Right hindlimb (tissue), 1 donor: Measurements from ENCODE around the gene KAZN.

Experiments used
- DNase-seq: peaks from one replicate; pipeline ENCODE4 v3.0.0-alpha.2; 2018

Gene KAZN

DNA sequence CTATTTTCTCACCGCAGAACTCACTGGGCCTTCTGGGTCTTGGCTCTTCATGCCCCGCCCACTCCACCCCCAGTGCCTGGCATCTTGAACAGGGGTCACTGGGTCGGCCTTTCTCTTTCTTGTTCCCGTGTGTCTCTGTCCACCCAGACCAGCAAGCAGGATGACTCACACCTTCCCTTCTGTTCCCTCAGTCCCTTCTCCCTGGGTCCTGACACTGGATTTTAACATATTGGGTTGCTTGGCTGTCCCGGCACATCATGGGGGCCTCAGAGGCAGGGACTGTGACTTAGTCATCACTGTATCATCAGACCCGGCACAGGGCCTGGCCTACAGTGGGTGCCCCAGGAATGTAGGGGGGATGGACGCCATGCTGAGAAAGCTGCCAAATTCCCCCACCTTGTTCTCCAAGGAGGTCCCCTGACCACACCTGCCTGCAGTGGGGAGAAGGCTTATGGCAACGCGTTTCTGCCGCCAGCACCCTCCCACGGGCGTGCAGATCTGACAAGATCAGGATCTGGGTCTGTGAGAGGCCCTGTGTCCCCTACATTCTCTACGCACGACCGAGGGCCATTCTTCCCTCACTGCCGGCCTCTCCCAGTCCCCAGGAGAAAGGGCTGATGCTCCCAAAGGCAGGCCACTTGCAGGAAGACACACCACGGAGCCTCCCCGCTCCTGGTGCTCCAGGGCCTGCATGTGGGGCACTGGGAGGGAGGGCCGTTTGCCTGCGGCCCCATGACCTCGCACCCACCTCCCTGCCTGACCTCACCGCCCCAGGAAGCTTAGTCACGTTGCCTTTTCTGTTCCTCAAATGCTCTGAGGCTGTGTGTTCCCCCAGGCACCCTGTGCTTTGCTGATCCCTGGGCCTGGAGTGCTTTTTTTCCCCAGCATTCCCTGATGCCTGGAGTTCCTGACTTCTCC lies 397.9 kb downstream of the KAZN start:
- DNase-seq = no peak

DNA sequence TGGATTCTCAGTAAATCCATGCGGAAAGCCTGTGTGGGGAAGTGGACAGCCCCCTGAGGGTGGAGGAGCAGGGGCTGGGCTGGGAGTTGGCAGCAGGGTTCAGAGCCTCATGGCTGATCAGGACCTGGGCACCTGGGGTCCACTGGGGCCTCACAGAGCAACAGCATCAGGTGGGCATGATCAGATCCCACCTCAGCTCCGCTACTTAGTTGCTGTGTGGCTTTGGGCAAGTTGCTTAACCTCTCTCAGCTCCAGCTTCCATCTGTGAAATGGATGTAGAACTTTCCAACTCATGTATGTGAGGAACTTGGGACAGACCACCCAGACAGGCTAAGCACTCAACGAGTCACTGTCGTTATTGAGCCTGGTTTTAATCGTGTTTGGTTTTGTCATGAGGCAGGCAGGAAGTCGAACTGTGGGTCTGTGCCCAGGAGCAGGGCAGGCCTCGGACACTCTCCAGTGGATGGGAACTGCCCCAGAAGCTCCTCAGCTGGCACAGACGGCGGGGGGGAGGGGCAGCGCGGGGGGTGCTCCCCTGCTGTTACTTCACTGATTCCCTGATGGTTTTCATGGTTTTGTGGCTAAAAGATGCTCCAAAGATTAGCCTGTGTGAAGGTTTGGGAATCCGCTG lies 399.3 kb downstream of the KAZN start:
- no peak for DNase-seq

DNA sequence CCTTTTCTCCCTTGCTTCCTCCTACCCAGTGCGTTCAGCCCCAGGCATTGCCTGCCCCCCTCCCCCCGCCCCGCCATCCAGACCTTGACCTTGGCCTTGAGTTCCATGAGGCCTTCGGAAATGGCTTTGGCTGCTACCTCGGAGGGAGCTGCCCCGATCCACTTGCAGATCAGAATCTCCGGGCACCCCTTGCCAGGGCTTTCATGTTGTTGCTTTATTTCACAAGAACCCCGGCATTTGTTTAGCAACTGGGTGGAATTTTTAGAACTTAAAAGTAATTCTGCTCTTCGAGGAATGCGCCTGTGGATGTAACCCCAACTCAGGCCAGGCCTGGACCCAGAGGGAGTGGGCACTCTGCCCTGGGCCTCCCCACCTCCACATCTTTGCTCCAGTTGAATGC lies 401.0 kb downstream of the KAZN start:
- no peak for DNase-seq

DNA sequence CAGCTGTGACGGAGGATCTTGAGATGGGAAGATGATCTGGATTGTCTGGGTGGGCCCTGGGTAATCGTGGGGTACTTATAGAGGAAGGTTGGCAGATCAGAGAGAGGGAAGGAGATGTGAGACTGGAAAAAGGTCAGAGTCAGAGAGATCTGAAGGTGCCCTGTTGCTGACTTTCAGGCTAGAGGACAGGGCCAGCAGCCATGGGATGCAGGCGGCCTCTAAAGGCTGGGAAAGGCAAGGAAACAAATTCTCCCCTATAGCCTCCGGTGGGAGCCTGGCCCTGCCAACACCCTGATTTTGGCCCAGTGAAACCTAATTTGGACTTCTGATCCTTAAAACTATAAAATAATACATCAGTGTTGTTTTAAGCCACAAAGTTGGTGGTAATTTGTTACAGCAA lies 401.5 kb downstream of the KAZN start:
- DNase-seq = no peak

DNA sequence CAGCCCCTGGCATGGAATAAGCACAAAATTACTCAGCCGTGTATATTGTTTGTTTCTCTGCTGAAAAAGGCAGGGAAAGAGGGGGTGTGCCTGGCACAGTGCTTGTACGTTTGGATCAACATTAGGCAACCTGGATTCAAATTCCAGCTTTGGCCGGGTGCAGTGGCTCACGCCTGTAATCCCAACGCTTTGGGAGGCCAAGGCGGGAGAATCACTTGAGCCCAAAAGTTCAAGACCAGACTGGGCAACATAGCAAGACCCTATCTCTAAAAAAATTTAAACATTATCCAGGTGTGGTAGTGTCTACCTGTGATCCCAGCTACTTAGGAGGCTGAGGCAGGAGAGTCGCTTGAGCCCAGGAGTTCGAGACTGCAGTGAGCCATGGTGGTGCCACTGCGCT lies 402.2 kb downstream of the KAZN start:
- DNase-seq = no peak

DNA sequence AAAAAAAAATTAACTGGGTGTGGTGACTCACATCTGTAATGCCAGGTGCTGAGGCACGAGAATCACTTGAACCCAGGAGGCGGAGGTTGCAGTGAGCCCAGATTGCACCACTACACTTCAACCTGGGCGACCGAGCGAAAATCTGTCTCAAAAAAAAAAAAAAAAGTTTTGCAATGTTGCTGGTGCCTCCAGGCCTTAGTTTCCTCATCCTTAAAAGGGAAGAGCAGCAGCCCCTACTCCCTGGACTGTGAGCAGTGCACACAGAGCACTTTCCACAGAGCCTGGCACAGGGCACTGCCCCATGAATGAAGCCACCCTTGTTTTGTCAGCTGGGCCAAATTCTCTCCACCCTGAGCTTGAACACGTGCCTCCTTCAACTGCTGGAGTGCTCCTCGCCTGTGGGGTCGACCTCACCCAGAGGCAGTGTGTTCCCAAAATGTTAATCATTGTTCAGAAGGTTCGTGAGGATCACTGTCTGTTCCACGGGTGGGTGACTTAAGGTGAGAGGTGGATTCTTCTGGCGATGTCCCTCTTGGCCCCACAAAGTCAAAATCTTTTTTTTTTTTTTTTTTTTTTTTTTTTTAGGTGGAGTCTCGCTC lies 402.9 kb downstream of the KAZN start:
- DNase-seq = no peak

DNA sequence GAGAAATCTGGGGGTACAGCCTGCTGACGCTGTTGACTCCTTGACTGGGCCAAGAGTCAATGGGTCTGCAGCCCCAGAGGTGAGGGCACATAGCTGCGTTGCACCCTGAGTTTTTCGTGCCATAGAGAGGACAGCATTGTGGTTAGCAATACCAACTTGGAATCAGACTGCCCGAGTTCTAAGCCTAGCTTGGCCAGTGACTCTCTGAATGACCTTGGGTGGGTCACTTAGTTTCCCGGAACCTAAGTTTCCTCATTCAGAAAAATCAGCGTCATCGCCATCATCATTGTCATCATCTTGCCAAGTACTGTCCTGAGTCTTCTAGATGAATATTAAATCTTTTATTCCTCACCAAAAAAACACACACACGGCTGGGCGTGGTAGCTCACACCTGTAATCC lies 403.8 kb downstream of the KAZN start:
- no peak for DNase-seq

DNA sequence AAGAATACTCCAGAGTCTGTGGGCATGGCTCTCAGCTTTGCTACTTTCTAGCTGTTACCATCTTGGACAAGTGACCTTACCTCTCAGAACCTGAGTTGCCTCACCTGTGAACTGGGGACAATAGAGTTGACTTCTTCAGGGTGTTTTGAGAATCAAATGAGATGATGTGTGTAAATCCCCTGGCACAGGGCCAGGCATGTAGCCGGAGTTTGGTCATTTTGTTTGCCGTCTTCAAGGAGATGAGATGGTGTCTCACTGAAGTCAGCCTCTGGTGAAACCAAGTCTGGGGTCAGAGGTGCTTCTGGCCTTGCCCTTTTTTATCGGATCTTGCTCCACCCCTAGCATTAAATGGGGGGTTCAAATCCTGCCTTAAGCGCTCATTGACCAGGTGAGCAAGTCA lies 405.9 kb downstream of the KAZN start:
- no peak for DNase-seq

DNA sequence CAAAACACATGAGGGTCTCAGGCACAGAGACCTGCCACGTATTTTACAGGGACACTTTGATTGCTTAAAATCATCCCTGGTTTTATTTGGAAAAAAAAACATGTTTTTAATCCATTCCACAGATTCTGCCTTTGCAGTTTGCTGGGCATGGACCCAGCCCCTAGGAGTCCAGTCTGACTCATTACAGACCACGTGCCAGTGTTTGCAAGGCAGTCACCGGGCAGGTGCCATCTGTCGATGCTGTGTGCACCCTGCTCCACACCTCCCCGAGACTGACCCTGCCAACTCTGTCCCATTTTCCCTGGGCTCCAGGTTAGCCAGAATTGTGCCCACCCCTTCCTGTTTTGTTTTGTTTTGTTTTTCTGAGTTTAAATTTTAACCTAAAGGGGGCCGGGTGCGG lies 406.6 kb downstream of the KAZN start:
- no peak for DNase-seq

DNA sequence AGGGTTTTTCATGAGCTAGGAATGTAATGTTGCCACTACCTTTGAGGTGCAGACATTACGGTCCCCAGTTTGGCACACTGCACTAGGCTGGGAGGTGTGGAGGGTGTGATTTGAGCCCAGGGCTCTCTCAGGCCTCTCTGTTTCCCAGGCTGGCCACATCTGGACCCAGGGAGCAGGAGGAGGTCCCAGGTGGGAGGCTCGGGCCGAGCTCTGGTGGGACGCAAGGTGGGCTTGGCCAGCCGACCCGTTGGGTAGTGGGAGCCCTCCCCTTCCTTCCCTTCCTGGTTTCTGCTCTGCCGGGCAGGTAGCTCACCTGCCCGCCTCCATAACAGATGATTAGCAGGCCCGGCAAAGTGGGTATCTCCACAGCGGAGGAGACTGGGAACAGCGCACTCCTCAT lies 408.9 kb downstream of the KAZN start:
- DNase-seq = no peak

DNA sequence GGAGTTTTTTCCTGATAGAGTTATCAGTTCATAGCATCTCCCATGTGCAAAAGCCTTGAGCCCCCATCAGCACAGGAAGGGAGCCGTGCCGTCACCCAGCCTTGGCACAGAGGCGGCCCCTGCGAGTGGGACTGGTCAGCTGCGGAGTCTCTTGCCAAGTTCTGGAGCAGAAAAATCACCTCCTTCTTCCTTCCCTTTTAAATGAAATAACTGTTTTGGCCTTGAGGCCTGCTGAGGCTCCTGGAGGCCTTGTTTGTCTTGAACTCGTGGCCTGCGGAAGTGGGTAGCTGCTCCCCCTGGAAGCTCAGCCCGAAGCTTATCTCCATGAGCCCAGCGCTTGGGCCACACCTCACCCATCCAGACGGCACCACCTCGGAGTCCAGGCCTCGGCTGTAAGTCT lies 409.4 kb downstream of the KAZN start:
- DNase-seq = no peak

DNA sequence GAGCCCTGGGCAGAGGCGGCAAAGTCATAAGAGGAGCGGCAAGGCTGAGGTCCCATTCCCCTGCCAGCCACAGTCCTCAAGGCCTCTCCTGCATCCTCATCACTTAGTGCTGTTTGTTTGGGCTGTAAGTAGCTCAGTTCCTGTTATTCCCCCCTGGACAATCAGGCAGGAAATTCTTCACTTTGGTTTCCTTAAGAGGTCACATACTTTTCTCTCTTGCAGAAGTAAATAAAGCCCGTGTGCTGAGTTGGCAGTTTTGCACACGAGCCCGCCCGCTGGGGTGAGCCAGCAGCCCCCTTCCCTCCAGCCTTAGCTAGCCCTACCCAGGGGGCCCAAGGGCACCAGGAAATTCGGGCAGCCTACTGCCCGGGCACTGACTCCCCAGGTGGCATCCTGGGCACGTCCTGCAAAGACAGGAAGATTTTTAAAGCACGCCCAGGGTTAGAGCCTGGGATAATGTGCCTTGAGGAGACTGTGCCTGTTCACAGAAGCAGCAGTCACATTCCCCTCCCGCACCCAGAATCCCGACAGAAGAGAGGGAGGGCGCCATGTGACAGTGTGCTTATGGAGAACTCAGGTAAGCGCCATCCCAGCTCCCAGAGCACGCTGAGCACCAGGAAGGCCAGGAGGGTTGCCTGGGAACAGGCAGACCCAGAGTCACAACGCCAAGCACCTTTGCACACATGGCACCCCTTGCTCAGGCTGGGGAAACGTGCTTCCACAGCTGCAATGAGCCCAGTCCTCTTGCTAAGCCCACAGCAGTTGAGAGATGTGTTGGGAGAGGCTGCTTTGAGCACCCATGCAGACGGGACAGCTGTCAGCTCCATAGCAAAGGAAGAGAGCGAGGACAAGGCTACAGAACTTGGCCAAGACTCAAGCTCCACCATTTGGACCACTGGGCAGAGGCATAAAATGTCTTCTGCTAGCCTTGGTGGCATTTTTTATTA lies 410.6 kb downstream of the KAZN start:
- no peak for DNase-seq

DNA sequence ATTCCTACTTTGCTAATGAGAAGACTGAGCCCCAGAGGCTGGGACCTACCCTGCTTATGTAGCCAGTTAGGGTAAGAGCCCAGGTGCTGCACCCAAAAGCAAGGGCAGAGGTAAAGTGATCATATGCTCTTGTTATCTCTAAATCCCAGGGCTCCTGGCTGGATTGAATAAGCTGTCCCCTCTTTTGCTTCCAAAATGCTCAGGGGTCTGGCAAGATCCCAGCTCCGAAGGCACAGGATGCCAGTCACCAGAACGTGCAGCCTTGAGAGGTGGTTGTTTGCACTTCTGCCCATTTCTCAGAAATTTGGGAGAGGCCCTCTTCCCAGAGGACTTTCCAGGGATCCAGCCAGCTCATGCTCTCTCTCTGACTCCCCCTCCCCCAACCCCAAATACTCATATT lies 412.7 kb downstream of the KAZN start:
- no peak for DNase-seq

DNA sequence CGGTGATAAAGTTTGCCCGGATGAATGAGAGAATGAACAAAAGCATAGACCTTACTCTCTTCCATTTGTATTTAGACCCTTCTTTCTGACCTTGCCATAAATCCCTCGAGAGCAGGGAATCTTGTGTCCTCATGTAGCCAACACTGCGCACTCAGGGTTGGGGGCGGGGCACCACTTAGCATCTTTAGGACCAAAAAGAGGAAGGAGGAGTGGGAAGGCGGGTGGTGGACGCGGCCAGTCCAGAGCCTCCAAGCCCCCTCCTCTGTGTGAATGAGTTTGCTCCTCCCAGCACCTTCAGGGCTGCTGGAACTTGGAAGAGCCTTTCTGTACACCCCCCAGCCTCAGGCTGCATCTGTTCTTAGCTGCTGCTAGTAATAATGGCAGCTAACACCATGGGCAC lies 413.2 kb downstream of the KAZN start:
- no peak for DNase-seq

DNA sequence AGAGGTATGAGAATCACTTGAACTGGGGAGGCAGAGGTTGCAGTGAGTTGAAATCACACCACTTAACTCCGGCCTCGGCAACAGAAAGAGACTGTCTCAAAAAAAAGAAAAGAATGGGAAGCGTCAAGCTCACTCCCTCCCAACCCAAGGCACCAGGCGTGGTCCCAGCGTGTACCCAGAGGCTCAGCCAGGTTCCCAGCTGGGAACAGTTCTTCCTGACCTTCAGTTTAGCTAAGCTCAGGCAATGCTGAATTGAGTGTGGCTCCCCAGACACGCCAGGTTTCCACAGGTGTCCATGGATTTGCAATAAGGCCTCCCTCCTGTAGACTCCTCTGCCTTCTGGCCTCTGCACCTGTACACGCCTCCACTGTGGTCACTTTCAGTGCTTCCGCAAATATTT lies 414.3 kb downstream of the KAZN start:
- DNase-seq = no peak

DNA sequence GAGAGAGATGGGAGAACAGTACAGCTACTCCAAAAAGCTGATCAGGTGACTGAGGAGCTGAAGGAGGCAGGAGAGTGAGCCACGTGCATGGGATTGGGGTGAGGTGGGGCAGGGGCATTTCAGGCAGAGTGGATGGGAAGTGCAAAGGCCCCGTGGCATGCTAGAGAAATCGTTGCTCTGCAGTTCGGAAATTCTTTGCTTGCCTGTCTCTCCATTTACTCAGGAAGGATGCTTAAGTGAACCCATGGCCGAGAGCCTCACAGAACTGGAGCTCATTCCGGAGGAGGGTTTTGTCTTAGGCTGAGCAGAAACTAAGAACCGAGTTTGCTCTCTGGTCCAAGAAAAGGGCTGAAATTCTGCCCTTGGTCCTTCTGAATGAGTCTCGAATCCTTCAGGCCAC lies 415.3 kb downstream of the KAZN start:
- no peak for DNase-seq

DNA sequence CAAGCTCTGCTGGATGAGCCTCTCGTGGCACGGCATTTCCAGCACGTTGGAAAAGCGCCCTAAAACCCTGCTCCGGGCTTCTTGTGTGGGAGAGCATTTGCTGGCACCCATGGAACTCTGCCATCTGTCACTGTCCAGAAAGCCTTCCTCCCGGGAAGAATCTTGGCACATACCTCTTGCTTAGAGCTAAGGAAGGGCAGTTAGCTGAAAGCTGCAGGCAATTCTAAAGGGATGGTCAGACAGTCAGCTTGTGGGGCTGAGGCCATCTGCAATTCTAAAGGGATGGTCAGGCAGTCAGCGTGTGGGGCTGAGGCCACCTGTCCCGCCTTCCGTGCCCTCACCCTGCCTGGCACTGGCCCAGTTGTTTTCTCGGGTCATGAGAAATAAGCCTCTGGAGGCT lies 416.0 kb downstream of the KAZN start:
- DNase-seq = no peak

DNA sequence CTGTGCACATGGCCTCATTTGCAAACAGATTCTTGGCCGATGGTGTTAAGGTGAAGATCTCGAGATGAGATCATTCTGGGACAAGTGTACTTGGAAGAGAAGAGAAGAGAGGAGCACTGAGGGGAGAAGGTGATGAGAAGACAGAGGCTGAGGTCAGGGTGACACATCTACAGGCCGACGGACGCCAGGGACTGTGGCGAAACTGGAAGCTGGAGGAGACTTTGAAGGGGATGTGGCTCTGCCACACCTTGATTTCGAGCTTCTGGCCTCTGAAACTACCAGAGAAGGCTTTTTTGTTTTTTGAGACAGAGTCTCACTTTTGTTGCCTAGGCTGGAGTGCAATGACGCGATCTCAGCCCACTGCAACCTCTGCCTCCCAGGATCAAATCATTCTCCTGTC lies 417.5 kb downstream of the KAZN start:
- DNase-seq = no peak

DNA sequence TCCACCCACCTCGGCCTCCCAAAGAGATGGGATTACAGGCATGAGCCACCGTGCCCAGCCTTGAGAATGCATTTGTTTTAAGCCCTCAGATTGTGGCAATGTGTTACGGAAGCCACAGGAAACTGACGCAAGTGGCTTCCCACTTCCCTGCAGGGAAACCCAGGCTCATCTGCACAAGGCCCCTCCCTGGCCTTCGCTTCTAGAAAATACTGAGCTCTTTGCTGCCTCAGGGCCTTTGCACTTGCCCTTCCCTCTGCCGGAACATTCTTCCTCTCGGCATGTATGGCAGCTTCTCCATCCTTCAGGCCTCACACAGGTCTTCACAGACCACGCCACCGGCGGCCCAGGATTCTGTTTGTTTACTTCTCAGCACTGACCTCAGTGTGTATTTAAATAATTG lies 418.0 kb downstream of the KAZN start:
- DNase-seq = no peak

DNA sequence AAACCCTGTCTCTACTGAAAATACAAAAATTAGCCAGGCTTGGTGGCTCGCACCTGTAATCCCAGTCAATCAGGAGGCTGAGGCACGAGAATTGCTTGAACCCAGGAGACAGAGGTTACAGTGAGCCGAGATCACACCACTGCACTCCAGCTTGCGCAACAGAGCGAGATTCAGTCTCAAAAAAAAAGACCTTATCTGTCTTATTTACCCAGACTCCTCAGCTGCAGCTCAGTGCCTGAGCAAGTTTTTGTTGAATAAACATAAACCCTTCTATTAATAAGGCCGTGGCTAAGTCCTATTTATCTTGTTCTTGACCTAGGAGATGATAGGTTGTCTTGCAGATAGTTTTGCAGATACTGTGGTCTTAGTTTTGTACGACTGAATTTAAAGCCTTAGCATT lies 418.6 kb downstream of the KAZN start:
- DNase-seq = no peak

DNA sequence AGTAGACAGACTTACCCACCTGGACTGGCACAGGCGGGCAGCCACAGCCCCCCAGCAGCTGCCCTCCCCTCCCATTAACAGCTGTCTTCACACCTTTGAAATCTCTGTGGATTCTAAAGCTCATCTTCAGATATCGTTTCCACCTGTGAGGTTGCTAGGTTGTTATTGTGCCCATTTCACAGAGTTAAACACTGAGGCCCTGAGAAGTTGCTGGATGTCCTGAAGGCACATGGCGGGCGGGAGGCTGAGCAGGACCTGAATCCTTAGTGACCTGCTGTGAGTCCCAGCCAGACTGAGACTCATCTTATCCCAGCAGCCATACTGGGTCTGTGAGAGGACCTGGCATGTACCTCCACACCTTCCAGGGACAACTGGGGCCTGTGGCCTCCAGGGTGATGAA lies 420.3 kb downstream of the KAZN start:
- no peak for DNase-seq

DNA sequence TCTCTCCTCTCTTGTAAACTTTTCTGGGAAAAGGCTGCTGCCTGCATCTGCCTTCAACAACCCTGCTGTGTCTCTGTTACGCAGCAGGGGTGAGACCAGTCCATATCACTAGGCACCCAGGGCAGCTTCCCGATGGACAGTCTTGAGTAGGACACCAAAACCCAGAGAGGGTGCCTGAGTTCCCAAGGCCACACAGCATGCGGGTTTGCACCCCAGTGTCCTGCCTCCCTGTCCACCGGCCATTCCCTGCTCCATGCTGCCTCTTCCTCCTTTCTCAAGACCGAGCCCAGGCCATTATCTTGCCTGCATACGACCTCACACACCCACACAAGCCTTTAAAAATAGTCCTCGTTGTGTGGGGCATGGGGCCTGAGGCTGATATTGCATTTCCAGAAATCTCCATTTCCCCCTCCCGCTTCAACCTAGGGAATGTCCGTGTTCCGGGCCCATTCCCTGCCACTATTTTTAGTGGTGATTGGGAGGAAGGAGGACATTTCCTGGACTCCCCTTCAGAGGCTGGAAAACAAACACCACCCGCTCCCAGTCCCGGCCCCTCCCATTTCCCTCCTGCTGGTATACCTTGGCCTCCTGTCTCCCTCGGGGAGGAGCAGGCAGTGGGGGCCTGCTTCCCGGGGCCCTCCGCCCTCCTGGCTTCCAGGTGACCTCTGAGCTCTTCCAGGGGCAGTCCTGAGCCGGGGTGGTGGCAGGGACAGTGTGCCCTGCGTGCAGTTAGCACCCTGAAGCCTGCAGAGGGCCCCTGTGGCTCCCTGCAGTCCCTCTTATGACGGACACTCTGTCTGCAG lies 422.7 kb downstream of the KAZN start:
- DNase-seq = no peak
